Panc1 (cell line): ENCODE measurements around the gene TIMP3. TPM values are rescaled to one million over a fixed set of nuclear protein-coding genes. Genes with fewer than 3 reads are reported as not detected.

ENCODE experiments used
- ATAC-seq: fragments of 200-7000 bp; cut with Tn5 transposase; 2 replicates; pipeline ENCODE4 v1.9.1; 2020; ENCODE audit warnings: mild to moderate bottlenecking, moderate library complexity
- BruUV-seq: library from RNA; stranded (reverse); fragments of 400-500 nt; replicated peaks from 2 replicates; lab custom pipeline; 2021; lab: Mats Ljungman, UMichigan
- CTCF ChIA-PET: fragments of 300-600 bp; sonication (Branson Sonifier 250); formaldehyde crosslinking; loops from one replicate; lab custom pipeline; 2022; ENCODE audit warnings: antibody characterized with exemption; lab: Charles Lee
- POLR2A ChIA-PET: fragments of 300-600 bp; sonication (Branson Sonifier 250); formaldehyde crosslinking; loops from one replicate; lab custom pipeline; 2022; ENCODE audit warnings: antibody characterized with exemption; lab: Charles Lee
- DNase-seq: peaks from one replicate; pipeline ENCODE4 v3.0.0-alpha.2; 2010; ENCODE audit warnings: low read depth, low spot score
- H3K27ac ChIP-seq: 2 replicates; pipeline ENCODE4 v1.5.1; 2011; ENCODE audit warnings: mild to moderate bottlenecking, low read length, inconsistent platforms
- H3K27me3 ChIP-seq: fragments of 200-500 bp; sonication (Bioruptor generic); 2 replicates; pipeline ENCODE4 v1.6.0; 2014; ENCODE audit warnings: low read length, inconsistent platforms; ENCODE audit not compliant: control insufficient read depth, insufficient read depth
- H3K36me3 ChIP-seq: fragments of 200-500 bp; sonication (Bioruptor generic); 2 replicates; pipeline ENCODE4 v1.5.1; 2014; ENCODE audit warnings: inconsistent platforms, mild to moderate bottlenecking, low read length, moderate library complexity; ENCODE audit not compliant: control insufficient read depth, insufficient read depth
- H3K4me1 ChIP-seq: 2 replicates; pipeline ENCODE4 v1.5.1; 2011; ENCODE audit warnings: inconsistent platforms, mild to moderate bottlenecking, low read length, moderate library complexity; ENCODE audit not compliant: control insufficient read depth, insufficient read depth
- H3K4me3 ChIP-seq, 2 experiments: 2 replicates each; pipeline ENCODE4 v1.5.1; 2011 to 2012; ENCODE audit warnings: low read depth in 2 of 2, low read length in 2 of 2, mild to moderate bottlenecking in 2 of 2, inconsistent platforms in 1 of 2, moderate library complexity in 1 of 2
- H3K9me3 ChIP-seq: fragments of 200-500 bp; sonication (Bioruptor generic); 2 replicates; pipeline ENCODE4 v1.5.1; 2014; ENCODE audit warnings: low read depth, mild to moderate bottlenecking, inconsistent platforms, low read length, moderate library complexity; ENCODE audit not compliant: control insufficient read depth, insufficient read depth
- POLR2AphosphoS5 ChIP-seq: IDR thresholded peaks from 2 replicates; pipeline ENCODE4 v1.6.1; 2012; ENCODE audit warnings: mild to moderate bottlenecking, low read depth, low read length, moderate library complexity
- SIN3A ChIP-seq: IDR thresholded peaks from 2 replicates; pipeline ENCODE4 v1.6.1; 2012; ENCODE audit warnings: low read depth, mild to moderate bottlenecking, low read length, moderate library complexity, borderline replicate concordance; ENCODE audit not compliant: insufficient read depth
- TCF7L2 ChIP-seq: IDR thresholded peaks from 2 replicates; pipeline ENCODE4 v1.6.1; 2011; ENCODE audit warnings: mild to moderate bottlenecking, low read depth, low read length, inconsistent platforms
- in situ Hi-C: cut with HindIII; loops from 2 replicates; pipeline ENCODE4 v1.10.0; 2016; ENCODE audit warnings: low sequenced_read_pairs, low pct_unique_long_range_greater_than_20kb
- intact Hi-C: fragments of 100-400 bp; cut with micrococcal nuclease; formaldehyde crosslinking; loops from one replicate; pipeline ENCODE4 v1.10.0; 2022; ENCODE audit not compliant: unreplicated experiment
- total RNA-seq: library from RNA; stranded (reverse); gene quantifications from one replicate; pipeline ENCODE4 v1.2.1, GENCODE V29; 2021; ENCODE audit not compliant: unreplicated experiment
- TF ChIP-seq, protein P1 (sequence below), 2 experiments: IDR thresholded peaks; 2 replicates each; pipeline ENCODE4 v1.6.1; 2011 to 2012; ENCODE audit warnings: low read depth in 2 of 2, control low read depth in 1 of 2, low read length in 1 of 2, mild to moderate bottlenecking in 1 of 2, moderate library complexity in 1 of 2; ENCODE audit not compliant: insufficient read depth in 1 of 2
- TF ChIP-seq, protein P2 (sequence below): fragments of 450-650 bp; IDR thresholded peaks from 2 replicates; pipeline ENCODE4 v1.5.1; 2017; ENCODE audit warnings: mild to moderate bottlenecking

TIMP3 gene
- total RNA-seq, 1 experiment from 2014 or later, result 0.67 TPM

DNA sequence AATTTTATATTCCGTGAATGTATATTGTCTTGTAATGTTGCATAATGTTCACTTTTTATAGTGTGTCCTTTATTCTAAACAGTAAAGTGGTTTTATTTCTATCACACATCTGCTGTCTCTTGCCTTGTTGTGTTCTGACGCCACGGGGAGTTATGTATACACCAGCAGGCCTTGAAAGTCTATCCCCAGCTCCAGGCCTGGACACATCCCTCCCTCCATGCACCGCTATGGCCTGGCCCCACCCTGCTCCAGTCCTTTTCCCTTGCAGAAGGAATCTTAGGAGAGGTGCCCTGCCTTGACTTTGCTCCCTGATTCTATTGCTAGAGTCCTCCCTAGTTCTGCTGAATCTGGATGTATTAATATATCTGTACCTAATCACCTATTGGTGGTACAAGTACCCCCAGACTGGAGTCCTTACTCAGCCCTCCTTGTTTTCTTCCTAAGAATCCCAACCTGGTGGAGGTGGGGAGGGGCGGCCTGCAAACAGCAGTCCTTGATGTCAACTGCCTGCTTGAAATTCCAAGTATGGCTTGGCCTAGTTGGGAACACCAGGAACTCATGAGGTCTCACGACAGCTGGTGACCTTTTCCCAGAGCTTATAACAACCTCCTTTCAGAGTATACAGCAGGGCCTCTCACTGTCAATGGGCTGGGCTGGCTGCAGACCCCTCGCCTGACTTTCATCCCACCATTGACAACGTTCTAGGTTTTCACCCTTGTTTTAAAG lies 61.6 kb downstream of the TIMP3 start:
- BruUV-seq, result no TSS peak
- CTCF ChIA-PET, result no interaction called here

GRCh38 chr22:32864041-32864440 lies 62.5 kb downstream of the TIMP3 start:
- no peaks in the 10 kb centered on the region for H3K9me3 ChIP-seq
- H3K4me1 ChIP-seq, result no peaks in the 10 kb centered on the region
- DNase-seq (no peak), ATAC-seq (no peak)
- in situ Hi-C loops (no loop called here), intact Hi-C loops (no loop called here)
- H3K36me3 ChIP-seq, result no peaks in the 10 kb centered on the region
- no TSS peak for BruUV-seq
- H3K27ac ChIP-seq, result no peak overlapping the region
- POLR2A ChIA-PET, result no interaction called here
- no peaks in the 10 kb centered on the region; the same call in 1 of the 2 replicates for H3K27me3 ChIP-seq
- no peak overlapping the region for H3K4me3 ChIP-seq
- TF ChIP-seq SIN3A (no peak), POLR2AphosphoS5 (no peak), TCF7L2 (no peak)
- TF ChIP-seq, protein P1, sequence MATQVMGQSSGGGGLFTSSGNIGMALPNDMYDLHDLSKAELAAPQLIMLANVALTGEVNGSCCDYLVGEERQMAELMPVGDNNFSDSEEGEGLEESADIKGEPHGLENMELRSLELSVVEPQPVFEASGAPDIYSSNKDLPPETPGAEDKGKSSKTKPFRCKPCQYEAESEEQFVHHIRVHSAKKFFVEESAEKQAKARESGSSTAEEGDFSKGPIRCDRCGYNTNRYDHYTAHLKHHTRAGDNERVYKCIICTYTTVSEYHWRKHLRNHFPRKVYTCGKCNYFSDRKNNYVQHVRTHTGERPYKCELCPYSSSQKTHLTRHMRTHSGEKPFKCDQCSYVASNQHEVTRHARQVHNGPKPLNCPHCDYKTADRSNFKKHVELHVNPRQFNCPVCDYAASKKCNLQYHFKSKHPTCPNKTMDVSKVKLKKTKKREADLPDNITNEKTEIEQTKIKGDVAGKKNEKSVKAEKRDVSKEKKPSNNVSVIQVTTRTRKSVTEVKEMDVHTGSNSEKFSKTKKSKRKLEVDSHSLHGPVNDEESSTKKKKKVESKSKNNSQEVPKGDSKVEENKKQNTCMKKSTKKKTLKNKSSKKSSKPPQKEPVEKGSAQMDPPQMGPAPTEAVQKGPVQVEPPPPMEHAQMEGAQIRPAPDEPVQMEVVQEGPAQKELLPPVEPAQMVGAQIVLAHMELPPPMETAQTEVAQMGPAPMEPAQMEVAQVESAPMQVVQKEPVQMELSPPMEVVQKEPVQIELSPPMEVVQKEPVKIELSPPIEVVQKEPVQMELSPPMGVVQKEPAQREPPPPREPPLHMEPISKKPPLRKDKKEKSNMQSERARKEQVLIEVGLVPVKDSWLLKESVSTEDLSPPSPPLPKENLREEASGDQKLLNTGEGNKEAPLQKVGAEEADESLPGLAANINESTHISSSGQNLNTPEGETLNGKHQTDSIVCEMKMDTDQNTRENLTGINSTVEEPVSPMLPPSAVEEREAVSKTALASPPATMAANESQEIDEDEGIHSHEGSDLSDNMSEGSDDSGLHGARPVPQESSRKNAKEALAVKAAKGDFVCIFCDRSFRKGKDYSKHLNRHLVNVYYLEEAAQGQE (IDR thresholded peaks at IDR 0.05; ENCODE audit: insufficient read depth in 1 of 2, low read depth in 2 of 2, low read length in 1 of 2), result no peak
- TF ChIP-seq, protein P2, sequence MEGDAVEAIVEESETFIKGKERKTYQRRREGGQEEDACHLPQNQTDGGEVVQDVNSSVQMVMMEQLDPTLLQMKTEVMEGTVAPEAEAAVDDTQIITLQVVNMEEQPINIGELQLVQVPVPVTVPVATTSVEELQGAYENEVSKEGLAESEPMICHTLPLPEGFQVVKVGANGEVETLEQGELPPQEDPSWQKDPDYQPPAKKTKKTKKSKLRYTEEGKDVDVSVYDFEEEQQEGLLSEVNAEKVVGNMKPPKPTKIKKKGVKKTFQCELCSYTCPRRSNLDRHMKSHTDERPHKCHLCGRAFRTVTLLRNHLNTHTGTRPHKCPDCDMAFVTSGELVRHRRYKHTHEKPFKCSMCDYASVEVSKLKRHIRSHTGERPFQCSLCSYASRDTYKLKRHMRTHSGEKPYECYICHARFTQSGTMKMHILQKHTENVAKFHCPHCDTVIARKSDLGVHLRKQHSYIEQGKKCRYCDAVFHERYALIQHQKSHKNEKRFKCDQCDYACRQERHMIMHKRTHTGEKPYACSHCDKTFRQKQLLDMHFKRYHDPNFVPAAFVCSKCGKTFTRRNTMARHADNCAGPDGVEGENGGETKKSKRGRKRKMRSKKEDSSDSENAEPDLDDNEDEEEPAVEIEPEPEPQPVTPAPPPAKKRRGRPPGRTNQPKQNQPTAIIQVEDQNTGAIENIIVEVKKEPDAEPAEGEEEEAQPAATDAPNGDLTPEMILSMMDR, result no peak
- CTCF ChIA-PET, result no interaction called here

More for the DNA sequence above, 61.6 kb downstream of the TIMP3 start:
- Histone ChIP-seq H3K27me3 (no peaks in the 10 kb centered on the region; the same call in 1 of the 2 replicates), H3K27ac (no peak overlapping the region), H3K4me3 (no peak overlapping the region), H3K4me1 (no peaks in the 10 kb centered on the region), H3K36me3 (no peaks in the 10 kb centered on the region), H3K9me3 (no peaks in the 10 kb centered on the region)
- POLR2A ChIA-PET, result no interaction called here
- TF ChIP-seq POLR2AphosphoS5, result no peak
- TF ChIP-seq, protein P2, result no peak
- TF ChIP-seq, protein P1 (IDR thresholded peaks at IDR 0.05; ENCODE audit: insufficient read depth in 1 of 2, low read depth in 2 of 2, low read length in 1 of 2), result no peak
- TF ChIP-seq TCF7L2, result no peak
- no peak for TF ChIP-seq SIN3A
- intact Hi-C loops, result no loop called here
- ATAC-seq (no peak), DNase-seq (no peak)
- in situ Hi-C loops, result no loop called here
